GM23338 (cell line): ENCODE measurements around the gene SEZ6. TPM values are rescaled to one million over a fixed set of nuclear protein-coding genes. Genes with fewer than 3 reads are reported as not detected.
A peak's percentile ranks its signal among the peaks of the same experiment; 100 is the strongest.

Source experiments
- ATAC-seq: fragments of 200-7000 bp; cut with Tn5 transposase; 3 replicates; pipeline ENCODE4 v1.9.1; 2020
- DNase-seq: peaks from one replicate; pipeline ENCODE4 v3.0.0-alpha.2; 2015; ENCODE audit warnings: low spot score
- H2AFZ ChIP-seq: fragments of 200-600 bp; sonication (generic); 2 replicates; pipeline ENCODE4 v1.8.0; 2016; ENCODE audit warnings: antibody characterized with exemption, mild to moderate bottlenecking, moderate library complexity
- H3F3A ChIP-seq: fragments of 200-600 bp; sonication (generic); replicated peaks from 2 replicates; pipeline ENCODE4 v1.8.0; 2017; ENCODE audit warnings: antibody characterized with exemption, mixed run types, low read depth
- H3K27ac ChIP-seq: fragments of 200-600 bp; sonication (generic); 2 replicates; pipeline ENCODE4 v1.6.1; 2016; ENCODE audit warnings: low read depth
- H3K27me3 ChIP-seq: fragments of 200-600 bp; sonication (generic); 2 replicates; pipeline ENCODE4 v1.8.0; 2016; ENCODE audit warnings: mild to moderate bottlenecking, mixed run types, moderate library complexity; ENCODE audit not compliant: insufficient read depth
- H3K36me3 ChIP-seq: fragments of 200-600 bp; sonication (generic); 2 replicates; pipeline ENCODE4 v1.8.0; 2016; ENCODE audit warnings: mild to moderate bottlenecking; ENCODE audit not compliant: insufficient read depth
- H3K4me1 ChIP-seq: fragments of 200-600 bp; sonication (generic); 2 replicates; pipeline ENCODE4 v1.8.0; 2016; ENCODE audit warnings: mild to moderate bottlenecking, moderate library complexity; ENCODE audit not compliant: insufficient read depth
- H3K4me2 ChIP-seq: fragments of 200-600 bp; sonication (generic); 2 replicates; pipeline ENCODE4 v1.7.1; 2017; ENCODE audit warnings: mixed run types
- H3K4me3 ChIP-seq: fragments of 200-600 bp; sonication (generic); 2 replicates; pipeline ENCODE4 v1.6.1; 2016; ENCODE audit warnings: mixed run types
- H3K79me2 ChIP-seq: fragments of 200-600 bp; sonication (generic); replicated peaks from 2 replicates; pipeline ENCODE4 v1.8.0; 2017; ENCODE audit warnings: mild to moderate bottlenecking; ENCODE audit not compliant: insufficient read depth
- H3K9me2 ChIP-seq: fragments of 200-600 bp; sonication (generic); 2 replicates; pipeline ENCODE4 v1.8.0; 2017; ENCODE audit not compliant: insufficient read depth
- H4K20me1 ChIP-seq: fragments of 200-600 bp; sonication (generic); replicated peaks from 2 replicates; pipeline ENCODE4 v1.8.0; 2017; ENCODE audit warnings: mild to moderate bottlenecking; ENCODE audit not compliant: insufficient read depth
- H3K27ac Mint-ChIP-seq: 2 replicates; pipeline ENCODE4 v1.8.0; 2020; ENCODE audit warnings: inconsistent platforms, mild to moderate bottlenecking, moderate library complexity, mixed read lengths
- H3K27me3 Mint-ChIP-seq: 3 replicates; pipeline ENCODE4 v1.8.0; 2022; ENCODE audit warnings: low read depth, mild to moderate bottlenecking, moderate library complexity, mixed read lengths, inconsistent platforms; ENCODE audit not compliant: insufficient read depth, poor library complexity
- H3K36me3 Mint-ChIP-seq: 3 replicates; pipeline ENCODE4 v1.8.0; 2021; ENCODE audit warnings: low read depth, mild to moderate bottlenecking, inconsistent platforms, moderate library complexity, mixed read lengths
- H3K4me1 Mint-ChIP-seq: 3 replicates; pipeline ENCODE4 v1.8.0; 2020; ENCODE audit warnings: mild to moderate bottlenecking, inconsistent platforms, mixed read lengths
- H3K4me3 Mint-ChIP-seq: 3 replicates; pipeline ENCODE4 v1.8.0; 2021; ENCODE audit warnings: moderate library complexity, mild to moderate bottlenecking, inconsistent platforms, mixed read lengths
- H3K9me3 Mint-ChIP-seq: 3 replicates; pipeline ENCODE4 v1.8.0; 2020; ENCODE audit warnings: moderate library complexity, mild to moderate bottlenecking, inconsistent platforms, mixed read lengths
- CREB1 ChIP-seq: fragments of 250-450 bp; sonication (Bioruptor Pico); IDR thresholded peaks from 2 replicates; pipeline ENCODE4 v1.5.0; 2020; ENCODE audit warnings: low read depth, mild to moderate bottlenecking, moderate library complexity
- EZH2 ChIP-seq: fragments of 200-600 bp; sonication (generic); IDR thresholded peaks from one replicate; pipeline ENCODE4 v1.8.0; 2017; ENCODE audit warnings: antibody characterized with exemption, mild to moderate bottlenecking, low read depth; ENCODE audit not compliant: unreplicated experiment
- EZH2phosphoT487 ChIP-seq: fragments of 200-600 bp; sonication (generic); IDR thresholded peaks from one replicate; pipeline ENCODE4 v1.8.1; 2018; ENCODE audit warnings: antibody characterized with exemption; ENCODE audit not compliant: unreplicated experiment
- JUNB ChIP-seq: IDR thresholded peaks from one replicate; pipeline ENCODE4 v1.6.1; 2016; ENCODE audit warnings: antibody characterized with exemption; ENCODE audit not compliant: unreplicated experiment
- NANOG ChIP-seq: IDR thresholded peaks from 2 replicates; pipeline ENCODE4 v1.6.1; 2016; ENCODE audit warnings: antibody characterized with exemption, borderline replicate concordance
- POLR2AphosphoS5 ChIP-seq: IDR thresholded peaks from 2 replicates; pipeline ENCODE4 v1.6.1; 2016; ENCODE audit warnings: antibody characterized with exemption, low read depth
- STAT1 ChIP-seq: IDR thresholded peaks from one replicate; pipeline ENCODE4 v1.6.1; 2016; ENCODE audit warnings: antibody characterized with exemption; ENCODE audit not compliant: unreplicated experiment
- ZNF114 ChIP-seq: fragments of 250-450 bp; sonication (Bioruptor Pico); IDR thresholded peaks from 2 replicates; pipeline ENCODE4 v1.5.0; 2020; ENCODE audit warnings: mild to moderate bottlenecking, moderate library complexity
- ZNF462 ChIP-seq: fragments of 250-450 bp; sonication (Bioruptor Pico); IDR thresholded peaks from 2 replicates; pipeline ENCODE4 v1.5.0; 2020; ENCODE audit warnings: mild to moderate bottlenecking, moderate library complexity
- polyA plus RNA-seq: library from polyadenylated mRNA; unstranded; fragments of >200 nt; fragmentation: Nextera tagmentation; extraction: Ambion mirVana; gene quantifications from 2 replicates; pipeline ENCODE4 v1.2.1, GENCODE V29; 2016
- total RNA-seq: library from RNA; depleted of rRNA; stranded (reverse); fragments of >200 nt; shearing (Covaris generic); gene quantifications from 2 replicates; pipeline ENCODE4 v1.2.3, GENCODE V29; 2014
- TF ChIP-seq, protein P1 (sequence below): IDR thresholded peaks from 2 replicates; pipeline ENCODE4 v1.6.1; 2016; ENCODE audit warnings: antibody characterized with exemption
- TF ChIP-seq, protein P2 (sequence below), 2 experiments: fragments of 200-600 bp in 1 of 2; sonication (generic) in 1 of 2; conservative IDR thresholded peaks; 2 replicates each; pipeline versions ENCODE4 v1.5.1 to v1.6.1; 2016 to 2017; ENCODE audit warnings: antibody characterized with exemption in 2 of 2, low read depth in 2 of 2, mild to moderate bottlenecking in 2 of 2, moderate library complexity in 1 of 2

SEZ6 gene
- total and polyA plus RNA-seq, 2 experiments from 2014 or later, result 1.0 to 6.5 TPM

DNA sequence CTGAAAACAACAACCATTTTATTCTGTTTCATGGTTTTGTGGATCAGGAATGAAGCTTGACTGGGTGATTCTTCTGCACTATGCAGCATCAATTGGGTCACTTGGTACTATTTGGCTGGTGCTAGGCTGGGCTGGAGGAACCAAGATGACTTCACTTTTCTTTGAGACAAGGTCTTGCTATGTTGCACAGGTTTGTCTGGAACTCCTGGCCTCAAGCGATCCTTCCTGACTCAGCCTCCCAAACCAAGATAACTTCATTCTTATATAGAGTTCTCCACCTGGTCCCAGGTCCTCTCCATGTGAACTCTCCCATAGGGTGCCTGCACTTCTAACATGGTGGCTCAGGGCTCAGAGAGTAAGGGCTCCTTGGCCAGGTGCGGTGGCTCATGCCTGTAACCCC, 35.3 kb upstream of the SEZ6 start (continued):
- TF ChIP-seq, protein P1, sequence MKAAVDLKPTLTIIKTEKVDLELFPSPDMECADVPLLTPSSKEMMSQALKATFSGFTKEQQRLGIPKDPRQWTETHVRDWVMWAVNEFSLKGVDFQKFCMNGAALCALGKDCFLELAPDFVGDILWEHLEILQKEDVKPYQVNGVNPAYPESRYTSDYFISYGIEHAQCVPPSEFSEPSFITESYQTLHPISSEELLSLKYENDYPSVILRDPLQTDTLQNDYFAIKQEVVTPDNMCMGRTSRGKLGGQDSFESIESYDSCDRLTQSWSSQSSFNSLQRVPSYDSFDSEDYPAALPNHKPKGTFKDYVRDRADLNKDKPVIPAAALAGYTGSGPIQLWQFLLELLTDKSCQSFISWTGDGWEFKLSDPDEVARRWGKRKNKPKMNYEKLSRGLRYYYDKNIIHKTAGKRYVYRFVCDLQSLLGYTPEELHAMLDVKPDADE, result no peak
- TF ChIP-seq POLR2AphosphoS5, result no peak
- TF ChIP-seq CREB1 (CRISPR knock-in tag), result no peak
- no peak for TF ChIP-seq EZH2phosphoT487
- TF ChIP-seq STAT1, result no peak
- TF ChIP-seq JUNB, result no peak

GRCh38 chr17:29039764-29040598, 34.1 kb upstream of the SEZ6 start:
- peaks cover 38% of the 10 kb centered on the region for H3K4me1 Mint-ChIP-seq
- H3K36me3 Mint-ChIP-seq, result peaks cover 16% of the 10 kb centered on the region
- H3F3A ChIP-seq, result peaks cover 14% of the 10 kb centered on the region
- H3K4me3 ChIP-seq, result no peak overlapping the region
- H3K79me2 ChIP-seq, result 0 out of 2 replicates have a peak, but pooled peaks cover 8% of the 10 kb centered on the region
- H3K27ac ChIP-seq, result peak overlapping the region; percentile 30; the same call in 1 of the 2 replicates
- H4K20me1 ChIP-seq, result no peaks in the 10 kb centered on the region
- H3K9me3 Mint-ChIP-seq, result peaks cover 6% of the 10 kb centered on the region
- TF ChIP-seq STAT1, result no peak
- TF ChIP-seq, protein P2, sequence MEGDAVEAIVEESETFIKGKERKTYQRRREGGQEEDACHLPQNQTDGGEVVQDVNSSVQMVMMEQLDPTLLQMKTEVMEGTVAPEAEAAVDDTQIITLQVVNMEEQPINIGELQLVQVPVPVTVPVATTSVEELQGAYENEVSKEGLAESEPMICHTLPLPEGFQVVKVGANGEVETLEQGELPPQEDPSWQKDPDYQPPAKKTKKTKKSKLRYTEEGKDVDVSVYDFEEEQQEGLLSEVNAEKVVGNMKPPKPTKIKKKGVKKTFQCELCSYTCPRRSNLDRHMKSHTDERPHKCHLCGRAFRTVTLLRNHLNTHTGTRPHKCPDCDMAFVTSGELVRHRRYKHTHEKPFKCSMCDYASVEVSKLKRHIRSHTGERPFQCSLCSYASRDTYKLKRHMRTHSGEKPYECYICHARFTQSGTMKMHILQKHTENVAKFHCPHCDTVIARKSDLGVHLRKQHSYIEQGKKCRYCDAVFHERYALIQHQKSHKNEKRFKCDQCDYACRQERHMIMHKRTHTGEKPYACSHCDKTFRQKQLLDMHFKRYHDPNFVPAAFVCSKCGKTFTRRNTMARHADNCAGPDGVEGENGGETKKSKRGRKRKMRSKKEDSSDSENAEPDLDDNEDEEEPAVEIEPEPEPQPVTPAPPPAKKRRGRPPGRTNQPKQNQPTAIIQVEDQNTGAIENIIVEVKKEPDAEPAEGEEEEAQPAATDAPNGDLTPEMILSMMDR (conservative IDR thresholded peaks at IDR 0.05; ENCODE audit: low read depth in 2 of 2), result no peak
- no peak for TF ChIP-seq EZH2
- TF ChIP-seq CREB1 (CRISPR knock-in tag), result no peak
- no peak for TF ChIP-seq ZNF114 (CRISPR knock-in tag)
- no peak for TF ChIP-seq ZNF462
- no peak for TF ChIP-seq NANOG
- no peak for TF ChIP-seq JUNB
- ATAC-seq, result no peak
- peaks cover 10% of the 10 kb centered on the region for H3K27me3 Mint-ChIP-seq
- no peak overlapping the region for H2AFZ ChIP-seq
- H3K27me3 ChIP-seq, result no peaks in the 10 kb centered on the region
- no peaks in the 10 kb centered on the region for H3K36me3 ChIP-seq
- DNase-seq, result no peak
- no peak overlapping the region for H3K4me3 Mint-ChIP-seq
- H3K27ac Mint-ChIP-seq, result 0 out of 2 replicates have a peak overlapping the region, but pooled peaks have one; percentile 35
- peaks cover 13% of the 10 kb centered on the region; the same call in 1 of the 2 replicates for H3K9me2 ChIP-seq
- H3K4me1 ChIP-seq, result peaks cover 67% of the 10 kb centered on the region
- no peak overlapping the region for H3K4me2 ChIP-seq
